IPS DF 6.9 (cell line): ENCODE measurements around the gene MYBPHL.

Experiments used
- DNase-seq: peaks from one replicate; pipeline ENCODE4 v3.0.0-alpha.2; 2013; ENCODE audit warnings: low read depth, low spot score
- H3K27ac ChIP-seq: one replicate; pipeline ENCODE4 v1.5.1; 2013; ENCODE audit warnings: low read length, control low read depth
- H3K27me3 ChIP-seq: 2 replicates; pipeline ENCODE4 v1.6.1; 2013; ENCODE audit warnings: mild to moderate bottlenecking, low read length; ENCODE audit not compliant: control insufficient read depth, insufficient read depth
- H3K36me3 ChIP-seq: 2 replicates; pipeline ENCODE4 v1.6.1; 2013; ENCODE audit warnings: low read length; ENCODE audit not compliant: control insufficient read depth, insufficient read depth
- H3K4me1 ChIP-seq: 2 replicates; pipeline ENCODE4 v1.6.1; 2013; ENCODE audit warnings: low read length; ENCODE audit not compliant: control insufficient read depth, insufficient read depth
- H3K4me3 ChIP-seq: 2 replicates; pipeline ENCODE4 v1.5.1; 2013; ENCODE audit warnings: mild to moderate bottlenecking, low read length
- H3K9me3 ChIP-seq: 2 replicates; pipeline ENCODE4 v1.6.1; 2013; ENCODE audit warnings: low read length, inconsistent platforms; ENCODE audit not compliant: control insufficient read depth, insufficient read depth
- WGBS: extraction: QIAGEN DNeasy Blood & Tissue Kit; methylation state at CpG from one replicate; pipeline ENCODE4 v1.1.7; 2013; ENCODE audit warnings: mixed read lengths, missing lambda C conversion rate; ENCODE audit not compliant: insufficient read length, insufficient coverage; 5-methylcytosine and 5-hydroxymethylcytosine counted together

The MYBPHL gene

GRCh38 chr1:109243221-109243620, 63.6 kb downstream of the MYBPHL start:
- WGBS: no CpG with 5 or more reads among the region's 5 CpGs
- H3K27me3 ChIP-seq: no peaks in the 10 kb centered on the region
- H3K27ac ChIP-seq: no peak overlapping the region
- no peaks in the 10 kb centered on the region for H3K9me3 ChIP-seq
- peaks cover 10% of the 10 kb centered on the region; the same call in 1 of the 2 replicates for H3K4me1 ChIP-seq
- DNase-seq: no peak
- no peak overlapping the region for H3K4me3 ChIP-seq
- H3K36me3 ChIP-seq: no peaks in the 10 kb centered on the region

- Histone ChIP-seq H3K36me3 (peaks cover 4% of the 10 kb centered on the region; the same call in 1 of the 2 replicates), H3K4me3 (no peak overlapping the region), H3K27me3 (no peaks in the 10 kb centered on the region), H3K27ac (no peak overlapping the region), H3K9me3 (no peaks in the 10 kb centered on the region), H3K4me1 (peaks cover 12% of the 10 kb centered on the region; the same call in 1 of the 2 replicates)
- no CpG with 5 or more reads among the region's 7 CpGs for whole genome bisulfite sequencing
- no peak for DNase-seq
Observed at GRCh38 chr1:109242387-109242786, 64.4 kb downstream of the MYBPHL start.
